K562 (cell line): ENCODE results near the gene PDZD8. TPM values are rescaled to one million over a fixed set of nuclear protein-coding genes. Genes with fewer than 3 reads are reported as not detected.

Source experiments
- CEBPB ChIP-seq: fragments of 450-650 bp; IDR thresholded peaks from 2 replicates; pipeline ENCODE4 v1.6.1; 2016; ENCODE audit warnings: missing genetic modification characterization, missing compliant biosample characterization
- GABPB1 ChIP-seq: sonication (generic); formaldehyde crosslinking; IDR thresholded peaks from 2 replicates; pipeline ENCODE4 v1.8.0; 2022; ENCODE audit warnings: mild to moderate bottlenecking, missing genetic modification reagents
- KDM1A ChIP-seq, 2 experiments: fragments of 450-650 bp; IDR thresholded peaks; 2 replicates each; pipeline ENCODE4 v1.6.1; 2016; ENCODE audit warnings: mild to moderate bottlenecking in 2 of 2
- MTA3 ChIP-seq: fragments of 450-650 bp; formaldehyde crosslinking; IDR thresholded peaks from 2 replicates; pipeline ENCODE4 v1.6.1; 2017; ENCODE audit warnings: mild to moderate bottlenecking, borderline replicate concordance
- RBM34 ChIP-seq: fragments of 200-400 bp; formaldehyde crosslinking; IDR thresholded peaks from 2 replicates; pipeline ENCODE4 v1.6.1; 2018; ENCODE audit warnings: low read length, borderline replicate concordance; ENCODE audit not compliant: insufficient read depth
- polyA plus RNA-seq, 8 experiments: library from polyadenylated mRNA; depleted of rRNA in 4 of 8; stranded (reverse) in 5 of 8; unstranded in 3 of 8; fragments of >200 nt; fragmentation: Nextera tagmentation in 2 of 8; fragmentation: Illumina TruSeq in 1 of 8; extraction: Ambion mirVana in 2 of 8; extraction: Trizol in 1 of 8; gene quantifications; 2 replicates each; pipeline versions ENCODE4 v1.2.1 to v1.2.3, GENCODE V29; 2011 to 2014; ENCODE audit warnings: inconsistent platforms in 1 of 8, missing spikeins in 1 of 8
- total RNA-seq, 7 experiments: library from RNA; depleted of rRNA in 6 of 7; stranded (reverse); fragments of >200 nt in 6 of 7; fragmentation: Illumina TruSeq in 2 of 7; extraction: Trizol in 2 of 7; gene quantifications; 2 replicates each; pipeline versions ENCODE4 v1.2.1 to v1.2.3, GENCODE V29; 2011 to 2021; ENCODE audit warnings: low replicate concordance in 1 of 7
- TF ChIP-seq, protein P1 (sequence below): fragments of 250-450 bp; sonication (Bioruptor Pico); IDR thresholded peaks from 2 replicates; pipeline ENCODE4 v1.8.0; 2021; ENCODE audit warnings: mild to moderate bottlenecking, moderate library complexity
- TF ChIP-seq, protein P2 (sequence below): fragments of 250-450 bp; sonication (Bioruptor Pico); IDR thresholded peaks from 2 replicates; pipeline ENCODE4 v1.5.0; 2021; ENCODE audit warnings: mild to moderate bottlenecking, borderline replicate concordance

The PDZD8 gene
- total and polyA plus RNA-seq, 9 of the 15 experiments (the other 6 are each of a cell fraction or from before 2014, with no cell fraction given) = 5.5 to 53.4 (median 36.8) TPM

DNA sequence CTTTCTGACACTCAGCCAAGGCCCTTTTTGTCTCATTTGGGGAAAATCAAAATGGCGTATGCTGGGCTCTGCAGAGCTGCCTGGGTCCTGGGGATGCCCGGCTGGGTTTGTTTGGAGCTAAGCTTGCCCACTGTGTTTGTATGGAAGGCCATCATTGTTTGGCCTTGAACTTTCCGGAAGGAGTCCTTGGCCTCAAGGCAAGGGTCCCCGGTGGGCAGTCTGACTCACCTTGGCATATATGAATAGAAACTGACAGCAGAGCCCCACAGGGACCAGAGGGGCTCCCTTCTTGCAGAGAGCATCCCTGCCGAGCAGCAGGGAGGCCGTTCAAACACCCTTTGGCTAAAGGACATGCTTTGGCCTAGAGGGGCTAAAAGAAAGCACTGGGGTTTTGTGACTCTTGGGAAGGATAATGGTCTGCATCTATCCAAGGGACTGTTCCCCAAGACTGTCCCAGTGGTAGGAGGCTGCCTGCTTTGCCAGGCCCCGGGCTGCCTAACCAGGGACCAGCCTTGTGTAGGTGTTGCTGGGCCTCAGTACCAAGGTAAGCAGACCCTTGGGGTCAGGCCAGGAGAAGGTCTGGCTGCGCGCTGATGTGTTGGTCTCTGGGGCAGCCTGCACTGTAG is 119.3 kb downstream of the PDZD8 start (continued):
- TF ChIP-seq, protein P1, sequence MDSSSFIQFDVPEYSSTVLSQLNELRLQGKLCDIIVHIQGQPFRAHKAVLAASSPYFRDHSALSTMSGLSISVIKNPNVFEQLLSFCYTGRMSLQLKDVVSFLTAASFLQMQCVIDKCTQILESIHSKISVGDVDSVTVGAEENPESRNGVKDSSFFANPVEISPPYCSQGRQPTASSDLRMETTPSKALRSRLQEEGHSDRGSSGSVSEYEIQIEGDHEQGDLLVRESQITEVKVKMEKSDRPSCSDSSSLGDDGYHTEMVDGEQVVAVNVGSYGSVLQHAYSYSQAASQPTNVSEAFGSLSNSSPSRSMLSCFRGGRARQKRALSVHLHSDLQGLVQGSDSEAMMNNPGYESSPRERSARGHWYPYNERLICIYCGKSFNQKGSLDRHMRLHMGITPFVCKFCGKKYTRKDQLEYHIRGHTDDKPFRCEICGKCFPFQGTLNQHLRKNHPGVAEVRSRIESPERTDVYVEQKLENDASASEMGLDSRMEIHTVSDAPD (CRISPR knock-in tag) = no peak
- TF ChIP-seq GABPB1 (CRISPR knock-in tag) (no peak), KDM1A (IDR thresholded peaks at IDR 0.05) (no peak), RBM34 (no peak), MTA3 (no peak), CEBPB (tag) (no peak)
- TF ChIP-seq, protein P2, sequence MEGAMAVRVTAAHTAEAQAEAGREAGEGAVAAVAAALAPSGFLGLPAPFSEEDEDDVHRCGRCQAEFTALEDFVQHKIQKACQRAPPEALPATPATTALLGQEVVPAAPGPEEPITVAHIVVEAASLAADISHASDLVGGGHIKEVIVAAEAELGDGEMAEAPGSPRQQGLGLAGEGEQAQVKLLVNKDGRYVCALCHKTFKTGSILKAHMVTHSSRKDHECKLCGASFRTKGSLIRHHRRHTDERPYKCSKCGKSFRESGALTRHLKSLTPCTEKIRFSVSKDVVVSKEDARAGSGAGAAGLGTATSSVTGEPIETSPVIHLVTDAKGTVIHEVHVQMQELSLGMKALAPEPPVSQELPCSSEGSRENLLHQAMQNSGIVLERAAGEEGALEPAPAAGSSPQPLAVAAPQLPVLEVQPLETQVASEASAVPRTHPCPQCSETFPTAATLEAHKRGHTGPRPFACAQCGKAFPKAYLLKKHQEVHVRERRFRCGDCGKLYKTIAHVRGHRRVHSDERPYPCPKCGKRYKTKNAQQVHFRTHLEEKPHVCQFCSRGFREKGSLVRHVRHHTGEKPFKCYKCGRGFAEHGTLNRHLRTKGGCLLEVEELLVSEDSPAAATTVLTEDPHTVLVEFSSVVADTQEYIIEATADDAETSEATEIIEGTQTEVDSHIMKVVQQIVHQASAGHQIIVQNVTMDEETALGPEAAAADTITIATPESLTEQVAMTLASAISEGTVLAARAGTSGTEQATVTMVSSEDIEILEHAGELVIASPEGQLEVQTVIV = no peak
